Neutrophil (primary cell): Measurements from ENCODE around the gene ABCA7.

Experiments used
- H3K27ac ChIP-seq: fragments of 200-600 bp; sonication (generic); 2 replicates; pipeline ENCODE4 v1.5.1; 2016; ENCODE audit warnings: mild to moderate bottlenecking, moderate library complexity
- H3K27me3 ChIP-seq: fragments of 200-600 bp; sonication (generic); 2 replicates; pipeline ENCODE4 v1.6.0; 2016; ENCODE audit warnings: mild to moderate bottlenecking
- H3K36me3 ChIP-seq: fragments of 200-600 bp; sonication (generic); 2 replicates; pipeline ENCODE4 v1.5.1; 2017
- H3K4me1 ChIP-seq, 2 experiments: fragments of 200-600 bp in 1 of 2; sonication (generic) in 1 of 2; 1 replicate in 1 of 2; 2 replicates in 1 of 2; pipeline versions ENCODE4 v1.5.1 to v1.6.1; 2013 to 2016; ENCODE audit warnings: low read depth in 1 of 2, low read length in 1 of 2, mild to moderate bottlenecking in 1 of 2, moderate library complexity in 1 of 2; ENCODE audit not compliant: control insufficient read depth in 1 of 2, insufficient read depth in 1 of 2
- H3K4me3 ChIP-seq, 2 experiments: fragments of 200-600 bp in 1 of 2; sonication (generic) in 1 of 2; 1 replicate in 1 of 2; 2 replicates in 1 of 2; pipeline ENCODE4 v1.5.1; 2013 to 2016; ENCODE audit warnings: low read depth in 1 of 2, low read length in 1 of 2, mild to moderate bottlenecking in 1 of 2, moderate library complexity in 1 of 2
- H3K9me3 ChIP-seq: fragments of 200-600 bp; sonication (generic); 2 replicates; pipeline ENCODE4 v1.5.1; 2016
- TF ChIP-seq, protein P1 (sequence below): fragments of 200-600 bp; sonication (generic); IDR thresholded peaks from 2 replicates; pipeline ENCODE4 v1.5.1; 2016; ENCODE audit warnings: antibody characterized with exemption

The ABCA7 gene

DNA sequence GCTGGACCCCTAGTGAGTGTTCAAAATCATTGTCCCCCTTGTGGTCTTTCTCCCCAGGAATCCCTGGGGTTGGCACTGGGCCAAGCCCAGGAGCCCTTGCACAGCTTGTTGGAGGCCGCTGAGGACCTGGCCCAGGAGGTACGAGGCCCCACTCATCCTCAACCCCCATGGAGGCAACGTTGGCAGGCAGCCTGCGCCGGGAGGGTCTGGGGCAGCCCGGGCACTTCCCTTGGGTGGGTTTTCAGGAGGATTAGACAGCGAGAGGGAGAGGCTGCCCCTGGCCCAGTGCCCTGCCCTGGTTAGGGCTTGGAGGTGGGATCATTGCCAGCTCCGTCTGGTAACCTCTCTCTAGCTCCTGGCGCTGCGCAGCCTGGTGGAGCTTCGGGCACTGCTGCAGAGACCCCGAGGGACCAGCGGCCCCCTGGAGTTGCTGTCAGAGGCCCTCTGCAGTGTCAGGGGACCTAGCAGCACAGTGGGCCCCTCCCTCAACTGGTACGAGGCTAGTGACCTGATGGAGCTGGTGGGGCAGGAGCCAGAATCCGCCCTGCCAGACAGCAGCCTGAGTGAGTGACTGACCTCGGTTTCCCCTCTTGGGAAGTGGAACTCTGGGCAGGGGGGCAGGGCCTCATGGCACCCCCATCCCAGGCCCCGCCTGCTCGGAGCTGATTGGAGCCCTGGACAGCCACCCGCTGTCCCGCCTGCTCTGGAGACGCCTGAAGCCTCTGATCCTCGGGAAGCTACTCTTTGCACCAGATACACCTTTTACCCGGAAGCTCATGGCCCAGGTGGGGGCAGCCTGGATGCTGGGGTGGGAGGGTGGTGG lies 3.0 kb downstream of the ABCA7 start:
- no peaks in the 10 kb centered on the region for H3K9me3 ChIP-seq
- TF ChIP-seq, protein P1, sequence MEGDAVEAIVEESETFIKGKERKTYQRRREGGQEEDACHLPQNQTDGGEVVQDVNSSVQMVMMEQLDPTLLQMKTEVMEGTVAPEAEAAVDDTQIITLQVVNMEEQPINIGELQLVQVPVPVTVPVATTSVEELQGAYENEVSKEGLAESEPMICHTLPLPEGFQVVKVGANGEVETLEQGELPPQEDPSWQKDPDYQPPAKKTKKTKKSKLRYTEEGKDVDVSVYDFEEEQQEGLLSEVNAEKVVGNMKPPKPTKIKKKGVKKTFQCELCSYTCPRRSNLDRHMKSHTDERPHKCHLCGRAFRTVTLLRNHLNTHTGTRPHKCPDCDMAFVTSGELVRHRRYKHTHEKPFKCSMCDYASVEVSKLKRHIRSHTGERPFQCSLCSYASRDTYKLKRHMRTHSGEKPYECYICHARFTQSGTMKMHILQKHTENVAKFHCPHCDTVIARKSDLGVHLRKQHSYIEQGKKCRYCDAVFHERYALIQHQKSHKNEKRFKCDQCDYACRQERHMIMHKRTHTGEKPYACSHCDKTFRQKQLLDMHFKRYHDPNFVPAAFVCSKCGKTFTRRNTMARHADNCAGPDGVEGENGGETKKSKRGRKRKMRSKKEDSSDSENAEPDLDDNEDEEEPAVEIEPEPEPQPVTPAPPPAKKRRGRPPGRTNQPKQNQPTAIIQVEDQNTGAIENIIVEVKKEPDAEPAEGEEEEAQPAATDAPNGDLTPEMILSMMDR = no peak
- peaks cover 80% of the 10 kb centered on the region for H3K36me3 ChIP-seq
- no peaks in the 10 kb centered on the region for H3K27me3 ChIP-seq
- no peak overlapping the region for H3K4me3 ChIP-seq
- peak overlapping the region; percentile 23 for H3K27ac ChIP-seq
- peaks cover 34 to 41% of the 10 kb centered on the region in 2 experiments for H3K4me1 ChIP-seq

DNA sequence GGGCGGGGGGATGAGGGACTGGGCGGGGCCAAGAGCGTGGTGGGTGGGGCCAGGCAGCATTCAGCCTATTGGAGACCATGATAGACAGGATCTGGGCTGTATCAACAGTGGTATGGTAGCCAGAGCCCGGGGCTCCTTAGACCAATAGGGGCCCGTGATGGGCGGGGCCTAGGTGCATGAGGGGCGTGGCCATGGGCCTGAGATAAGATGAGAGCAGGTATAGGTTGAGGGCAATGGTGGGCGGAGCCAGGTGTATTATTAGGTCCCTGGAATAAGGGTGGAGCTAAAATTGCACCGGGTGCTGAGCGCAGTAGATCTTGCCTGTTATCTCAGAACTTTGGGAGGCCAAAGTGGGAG lies 5.3 kb downstream of the ABCA7 start:
- Histone ChIP-seq H3K4me3 (no peak overlapping the region), H3K27ac (peak overlapping the region; percentile 10), H3K9me3 (no peaks in the 10 kb centered on the region), H3K4me1 (peaks cover 15 to 19% of the 10 kb centered on the region in 2 experiments), H3K36me3 (peaks cover 82% of the 10 kb centered on the region), H3K27me3 (no peaks in the 10 kb centered on the region)
- TF ChIP-seq, protein P1 = no peak

DNA sequence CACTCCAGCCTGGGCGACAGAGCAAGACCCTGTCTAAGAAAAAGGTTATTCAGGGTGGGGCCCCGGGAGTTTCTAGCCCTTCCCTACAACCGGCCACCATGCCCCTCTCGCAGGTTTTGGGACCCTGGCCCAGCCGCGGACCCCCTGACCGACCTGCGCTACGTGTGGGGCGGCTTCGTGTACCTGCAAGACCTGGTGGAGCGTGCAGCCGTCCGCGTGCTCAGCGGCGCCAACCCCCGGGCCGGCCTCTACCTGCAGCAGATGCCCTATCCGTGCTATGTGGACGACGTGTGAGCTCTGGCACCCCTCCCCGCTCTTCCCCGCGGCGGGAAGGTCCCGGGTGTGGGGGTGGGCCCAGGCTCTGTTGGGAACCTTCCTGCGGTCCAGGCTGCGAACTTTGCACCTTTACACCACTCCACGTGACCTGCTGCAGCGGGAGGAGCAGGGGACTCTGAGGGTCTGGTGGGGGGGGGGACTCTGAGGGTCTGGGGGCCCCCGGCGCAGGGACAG lies 6.3 kb downstream of the ABCA7 start:
- Histone ChIP-seq H3K27ac (no peak overlapping the region), H3K27me3 (no peaks in the 10 kb centered on the region), H3K4me1 (peaks cover 9% of the 10 kb centered on the region in 2 experiments), H3K4me3 (no peak overlapping the region), H3K9me3 (no peaks in the 10 kb centered on the region), H3K36me3 (peaks cover 89% of the 10 kb centered on the region)
- TF ChIP-seq, protein P1 = no peak

- H3K4me3 ChIP-seq = no peak overlapping the region
- H3K27ac ChIP-seq = no peak overlapping the region
- TF ChIP-seq, protein P1 = no peak
- peaks cover 0 to under 1% of the 10 kb centered on the region in 2 experiments for H3K4me1 ChIP-seq
- H3K36me3 ChIP-seq = peaks cover 89% of the 10 kb centered on the region
- H3K27me3 ChIP-seq = no peaks in the 10 kb centered on the region
- H3K9me3 ChIP-seq = no peaks in the 10 kb centered on the region
Observed at GRCh38 chr19:1046836-1047695, 7.2 kb downstream of the ABCA7 start.

DNA sequence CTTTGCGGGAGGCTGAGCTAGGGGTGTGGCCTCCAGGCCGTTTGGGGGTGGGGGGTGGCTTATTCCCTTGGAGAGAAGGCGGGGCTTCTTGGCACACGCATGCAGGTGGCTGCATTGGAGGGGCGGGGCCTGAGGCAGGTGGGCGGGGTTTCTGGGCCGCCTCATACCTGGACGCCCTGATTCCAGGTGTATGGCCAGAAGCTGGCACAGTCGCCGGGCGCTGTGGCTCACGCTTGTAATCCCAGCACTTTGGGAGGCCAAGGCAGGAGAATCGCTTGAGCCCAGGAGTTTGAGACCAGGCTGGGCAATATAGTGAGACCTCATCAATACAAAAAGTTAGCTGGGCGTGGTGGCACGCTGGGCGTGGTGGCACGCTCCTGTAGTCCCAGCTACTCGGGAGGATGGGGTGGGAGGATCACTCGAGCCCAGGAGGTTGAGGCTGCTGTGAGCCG lies 7.8 kb downstream of the ABCA7 start:
- TF ChIP-seq, protein P1 = no peak
- Histone ChIP-seq H3K4me3 (no peak overlapping the region), H3K9me3 (no peaks in the 10 kb centered on the region), H3K4me1 (no peaks in the 10 kb centered on the region), H3K27ac (no peak overlapping the region), H3K27me3 (no peaks in the 10 kb centered on the region), H3K36me3 (peaks cover 85% of the 10 kb centered on the region)
